Measurements from ENCODE around the gene SLC40A1. TPM values are rescaled to one million over a fixed set of nuclear protein-coding genes. Genes with fewer than 3 reads are reported as not detected.
A peak's percentile ranks its signal among the peaks of the same experiment; 100 is the strongest.

The SLC40A1 gene
- total RNA-seq, 1 experiment from 2014 or later = 0.87 TPM

DNA sequence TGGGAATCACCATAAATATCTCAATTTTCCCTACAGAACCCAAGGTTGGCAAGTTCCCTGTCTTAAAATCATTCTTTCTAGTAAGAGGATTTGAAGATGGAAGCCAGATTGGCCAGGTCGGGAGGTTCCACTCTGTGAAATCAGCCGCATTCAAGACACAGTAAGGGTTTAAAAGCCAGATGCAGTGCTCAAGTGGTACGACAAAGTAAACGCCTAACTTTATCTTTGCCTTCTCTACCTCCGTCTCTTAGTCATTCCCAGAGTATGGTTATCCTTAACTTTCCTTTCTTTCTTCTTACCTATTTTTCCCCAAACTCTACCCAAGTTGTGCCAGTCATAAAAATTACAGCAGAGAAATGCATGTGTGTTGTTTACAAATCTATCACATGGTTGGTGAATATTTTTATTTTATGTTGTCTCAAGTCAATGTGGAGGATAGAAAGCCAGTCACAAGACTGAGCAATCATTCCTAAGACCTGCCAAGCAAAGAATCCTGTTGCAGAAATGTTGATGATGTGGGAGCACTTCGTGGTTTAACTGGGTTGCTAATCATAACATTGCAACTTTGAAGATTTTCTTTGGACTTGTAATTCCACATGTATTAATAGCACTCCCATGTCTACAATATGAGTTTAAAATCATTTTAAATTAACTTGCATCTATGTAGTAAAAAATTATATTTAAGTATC is 62.6 kb downstream of the SLC40A1 start:
- no peak overlapping the region for H3K27ac ChIP-seq
- H3K36me3 ChIP-seq = no peaks in the 10 kb centered on the region
- peaks cover 9% of the 10 kb centered on the region; the same call in 1 of the 2 replicates for H3K27me3 ChIP-seq (replicated peaks)
- no peaks in the 10 kb centered on the region for H3K9me3 ChIP-seq (replicated peaks)
- no peak for DNase-seq (ENCODE audit: low read depth in 1 of 2, low spot score in 2 of 2)
- H3K4me1 ChIP-seq (replicated peaks) = no peaks in the 10 kb centered on the region
- no peak overlapping the region for H3K4me3 ChIP-seq

- H3K4me1 ChIP-seq (replicated peaks) = no peaks in the 10 kb centered on the region
- no peaks in the 10 kb centered on the region for H3K36me3 ChIP-seq
- H3K27ac ChIP-seq = no peak overlapping the region
- DNase-seq (ENCODE audit: low read depth in 1 of 2, low spot score in 2 of 2) = no peak
- no peak overlapping the region for H3K4me3 ChIP-seq
- H3K9me3 ChIP-seq (replicated peaks) = no peaks in the 10 kb centered on the region
- H3K27me3 ChIP-seq (replicated peaks) = peaks cover 9% of the 10 kb centered on the region; the same call in 1 of the 2 replicates
Measured at GRCh38 chr2:189516546-189516945, 64.0 kb downstream of the SLC40A1 start.

DNA sequence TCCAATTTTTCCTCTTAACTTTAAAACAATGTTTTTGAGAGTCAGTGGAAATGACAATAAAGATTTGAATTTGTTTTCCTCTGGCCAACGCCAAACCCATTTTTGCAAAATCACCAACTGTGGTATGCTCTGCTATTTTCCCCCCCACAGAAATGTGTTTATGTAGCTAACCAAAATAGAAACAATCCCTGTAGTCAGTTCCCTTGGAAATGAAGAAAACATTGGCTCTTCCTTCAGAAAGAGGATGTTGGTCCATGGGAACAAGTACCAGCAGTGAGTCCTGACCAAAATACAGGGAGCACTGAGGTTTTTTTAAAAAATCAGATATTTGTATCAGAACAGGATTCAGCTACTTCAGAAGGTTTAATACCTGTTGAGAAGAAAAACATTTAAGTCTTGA is 65.3 kb downstream of the SLC40A1 start:
- H3K4me1 ChIP-seq (replicated peaks) = no peaks in the 10 kb centered on the region
- H3K27ac ChIP-seq = no peak overlapping the region
- H3K27me3 ChIP-seq (replicated peaks) = peaks cover 9% of the 10 kb centered on the region; the same call in 1 of the 2 replicates
- H3K36me3 ChIP-seq = no peaks in the 10 kb centered on the region
- H3K4me3 ChIP-seq = no peak overlapping the region
- H3K9me3 ChIP-seq (replicated peaks) = no peaks in the 10 kb centered on the region
- peak in 1 of 2 experiments; percentile 9 for DNase-seq (ENCODE audit: low read depth in 1 of 2, low spot score in 2 of 2)

GRCh38 chr2:189514104-189514503 is 66.5 kb downstream of the SLC40A1 start:
- Histone ChIP-seq H3K27me3 (replicated peaks) (peaks cover 9% of the 10 kb centered on the region; the same call in 1 of the 2 replicates), H3K9me3 (replicated peaks) (no peaks in the 10 kb centered on the region), H3K4me3 (no peak overlapping the region), H3K27ac (no peak overlapping the region), H3K4me1 (replicated peaks) (no peaks in the 10 kb centered on the region), H3K36me3 (no peaks in the 10 kb centered on the region)
- no peak for DNase-seq (ENCODE audit: low read depth in 1 of 2, low spot score in 2 of 2)

- Histone ChIP-seq H3K4me1 (replicated peaks) (no peaks in the 10 kb centered on the region), H3K4me3 (no peak overlapping the region), H3K9me3 (replicated peaks) (no peaks in the 10 kb centered on the region), H3K27me3 (replicated peaks) (peaks cover 9% of the 10 kb centered on the region; the same call in 1 of the 2 replicates), H3K36me3 (no peaks in the 10 kb centered on the region), H3K27ac (no peak overlapping the region)
- DNase-seq (ENCODE audit: low read depth in 1 of 2, low spot score in 2 of 2) = no peak
Measured at GRCh38 chr2:189512879-189513278, 67.7 kb downstream of the SLC40A1 start.

GRCh38 chr2:189511960-189512319 is 68.6 kb downstream of the SLC40A1 start:
- Histone ChIP-seq H3K27ac (no peak overlapping the region), H3K4me1 (replicated peaks) (no peaks in the 10 kb centered on the region), H3K9me3 (replicated peaks) (no peaks in the 10 kb centered on the region), H3K4me3 (no peak overlapping the region), H3K27me3 (replicated peaks) (peaks cover 9% of the 10 kb centered on the region; the same call in 1 of the 2 replicates), H3K36me3 (no peaks in the 10 kb centered on the region)
- DNase-seq (ENCODE audit: low read depth in 1 of 2, low spot score in 2 of 2) = no peak

DNA sequence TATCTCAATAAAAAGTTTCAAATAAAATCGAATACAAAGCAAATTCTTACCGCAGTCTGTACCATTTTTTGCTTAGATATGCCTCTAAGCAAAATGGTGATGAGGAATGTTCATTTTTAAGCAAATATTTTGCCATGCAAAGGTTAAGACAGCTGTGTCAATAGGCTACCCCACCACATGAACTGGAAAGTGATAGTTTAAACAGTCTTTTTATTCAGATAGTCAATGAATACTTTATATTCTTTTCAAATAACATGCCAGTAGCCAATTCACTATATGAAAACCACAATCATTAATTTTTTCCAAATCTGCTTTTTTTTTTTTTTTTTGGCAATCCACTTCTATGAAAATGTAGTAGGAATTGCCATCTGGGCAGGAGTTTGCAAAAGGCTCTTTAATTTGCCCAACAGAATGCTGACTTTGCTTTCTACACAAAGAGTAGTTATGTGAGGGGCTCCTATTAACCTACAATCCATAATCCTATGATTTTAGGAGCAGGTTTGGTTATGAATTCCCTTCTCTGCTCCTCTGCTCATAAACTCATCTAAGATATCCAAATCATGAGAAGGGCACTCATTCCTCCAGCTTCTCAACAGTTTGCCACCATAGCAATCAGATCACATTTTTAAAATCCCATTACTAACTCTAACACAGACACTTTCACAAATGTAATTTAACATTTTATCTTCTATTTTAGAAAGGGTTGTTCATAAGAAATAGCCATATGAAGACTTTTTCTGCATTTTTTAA is 69.2 kb downstream of the SLC40A1 start:
- Histone ChIP-seq H3K27me3 (replicated peaks) (peaks cover 5% of the 10 kb centered on the region; the same call in 1 of the 2 replicates), H3K27ac (no peak overlapping the region), H3K4me1 (replicated peaks) (no peaks in the 10 kb centered on the region), H3K4me3 (no peak overlapping the region), H3K9me3 (replicated peaks) (no peaks in the 10 kb centered on the region), H3K36me3 (no peaks in the 10 kb centered on the region)
- no peak for DNase-seq (ENCODE audit: low read depth in 1 of 2, low spot score in 2 of 2)

Other genes with a start within 250 kb of the SLC40A1 start
- gene WDR75, start 139.3 kb downstream of the SLC40A1 start, total RNA-seq (2014; rRNA removed; shearing (Covaris generic)) = 40.4 and 54.7 TPM in 2 replicates
- 58.3 and 62.4 TPM in 2 replicates for gene ASNSD1, start 80.7 kb upstream of the SLC40A1 start, total RNA-seq (2014; rRNA removed; shearing (Covaris generic))
- 0.44 and 7.1 TPM in 2 replicates for gene ANKAR, start 93.9 kb upstream of the SLC40A1 start, total RNA-seq (2014; rRNA removed; shearing (Covaris generic))
- 10.5 and 15.9 TPM in 2 replicates for gene OSGEPL1, start 182.0 kb upstream of the SLC40A1 start, total RNA-seq (2014; rRNA removed; shearing (Covaris generic))
- 94.5 and 109 TPM in 2 replicates for gene ORMDL1, start 203.6 kb upstream of the SLC40A1 start, total RNA-seq (2014; rRNA removed; shearing (Covaris generic))
- gene PMS1, start 203.7 kb upstream of the SLC40A1 start, total RNA-seq (2014; rRNA removed; shearing (Covaris generic)) = 23.4 and 27.9 TPM in 2 replicates